T-cell (primary cell): ENCODE data around the gene HDAC9. TPM values are rescaled to one million over a fixed set of nuclear protein-coding genes. Genes with fewer than 3 reads are reported as not detected.
"Not testable (repeated sequence)": the region's sequence is repeated elsewhere in the genome, so short reads cannot be mapped to it uniquely, and the experiment has no call there.

Experiments used
- ATAC-seq, 4 experiments: fragments of 200-7000 bp in 3 of 4; fragments of 150-1000 bp in 1 of 4; cut with Tn5 transposase; replicated peaks in 1 of 4; 1 replicate in 3 of 4; 2 replicates in 1 of 4; pipeline ENCODE4 v1.10.0; 2021; ENCODE audit warnings: moderate library complexity in 3 of 4, mild to moderate bottlenecking in 2 of 4, moderate number of reproducible peaks in 1 of 4
- CTCF ChIA-PET, 2 donors: fragments of 300-600 bp; sonication (Branson Sonifier 250); formaldehyde crosslinking; loops; one replicate each; lab custom pipeline; 2022; ENCODE audit warnings: antibody characterized with exemption in 2 of 2; lab: Charles Lee
- POLR2A ChIA-PET, 2 donors: fragments of 300-600 bp; sonication (Branson Sonifier 250); formaldehyde crosslinking; loops; one replicate each; lab custom pipeline; 2022; ENCODE audit warnings: antibody characterized with exemption in 2 of 2; lab: Charles Lee
- DNase-seq, 35 experiments: peaks; one replicate each; pipeline versions ENCODE4 v3.0.0 to v3.0.0-alpha.2; 2013 to 2023
- H3K27ac ChIP-seq: one replicate; pipeline ENCODE4 v1.5.1; 2013; ENCODE audit warnings: low read length
- H3K27me3 ChIP-seq, 2 experiments: replicated peaks in 1 of 2; 1 replicate in 1 of 2; 2 replicates in 1 of 2; pipeline versions ENCODE4 v1.6.1 to v1.7.0; 2013; ENCODE audit warnings: low read length in 1 of 2, mixed read lengths in 1 of 2; ENCODE audit not compliant: control insufficient read depth in 2 of 2, insufficient read depth in 2 of 2; ENCODE audit errors: extremely low read depth in 1 of 2
- H3K36me3 ChIP-seq, 2 donors: 1 replicate in 1 of 2; 2 replicates in 1 of 2; pipeline versions ENCODE4 v1.6.1 to v1.7.0; 2013; ENCODE audit warnings: low read length in 1 of 2; ENCODE audit not compliant: control insufficient read depth in 2 of 2, insufficient read depth in 1 of 2; ENCODE audit errors: extremely low read depth in 1 of 2
- H3K4me1 ChIP-seq, 2 experiments: 1 replicate in 1 of 2; 2 replicates in 1 of 2; pipeline versions ENCODE4 v1.6.1 to v1.7.0; 2013; ENCODE audit warnings: low read length in 2 of 2, mixed read lengths in 1 of 2; ENCODE audit not compliant: insufficient read depth in 2 of 2, control insufficient read depth in 1 of 2; ENCODE audit errors: extremely low read depth in 1 of 2
- H3K4me3 ChIP-seq, 2 donors: 1 replicate in 1 of 2; 2 replicates in 1 of 2; pipeline versions ENCODE4 v1.5.1 to v1.7.0; 2013; ENCODE audit warnings: mild to moderate bottlenecking in 2 of 2, low read length in 1 of 2, moderate library complexity in 1 of 2; ENCODE audit not compliant: control insufficient read depth in 1 of 2; ENCODE audit errors: extremely low read depth in 1 of 2
- H3K9me3 ChIP-seq: 2 replicates; pipeline ENCODE4 v1.7.0; 2013
- H3K27ac Mint-ChIP-seq, 2 donors: one replicate each; pipeline ENCODE4 v1.8.0; 2020 to 2021; ENCODE audit warnings: mild to moderate bottlenecking in 2 of 2, mixed read lengths in 2 of 2
- H3K27me3 Mint-ChIP-seq, 2 donors: one replicate each; pipeline ENCODE4 v1.8.0; 2021 to 2022; ENCODE audit warnings: mixed read lengths in 2 of 2
- H3K36me3 Mint-ChIP-seq: one replicate; pipeline ENCODE4 v1.8.0; 2021; ENCODE audit warnings: mixed read lengths
- H3K4me1 Mint-ChIP-seq, 3 donors: one replicate each; pipeline ENCODE4 v1.8.0; 2020 to 2022; ENCODE audit warnings: mixed read lengths in 3 of 3, mild to moderate bottlenecking in 1 of 3
- H3K4me3 Mint-ChIP-seq, 3 donors: one replicate each; pipeline ENCODE4 v1.8.0; 2020 to 2022; ENCODE audit warnings: mild to moderate bottlenecking in 3 of 3, mixed read lengths in 3 of 3, moderate library complexity in 3 of 3
- H3K9me3 Mint-ChIP-seq, 3 donors: one replicate each; pipeline ENCODE4 v1.8.0; 2020 to 2022; ENCODE audit warnings: mixed read lengths in 3 of 3
- WGBS: methylation state at CpG from one replicate; pipeline ENCODE4 v1.1.5; 2013; ENCODE audit warnings: missing lambda C conversion rate; ENCODE audit not compliant: insufficient coverage; 5-methylcytosine and 5-hydroxymethylcytosine counted together
- total RNA-seq, 35 experiments: library from RNA in 6 of 35; stranded (reverse) in 6 of 35; fragments of 120-200 nt in 1 of 35; gene quantifications; one replicate each; pipeline versions ENCODE4 v1.2.1 to v1.2.4 and lab custom pipeline; 2013 to 2026

HDAC9 gene
- total RNA-seq, 5 donors from 2014 or later (not counting 1 experiment from before 2014, with no cell fraction given), result 2.8 to 6.7 (median 4.7) TPM

DNA sequence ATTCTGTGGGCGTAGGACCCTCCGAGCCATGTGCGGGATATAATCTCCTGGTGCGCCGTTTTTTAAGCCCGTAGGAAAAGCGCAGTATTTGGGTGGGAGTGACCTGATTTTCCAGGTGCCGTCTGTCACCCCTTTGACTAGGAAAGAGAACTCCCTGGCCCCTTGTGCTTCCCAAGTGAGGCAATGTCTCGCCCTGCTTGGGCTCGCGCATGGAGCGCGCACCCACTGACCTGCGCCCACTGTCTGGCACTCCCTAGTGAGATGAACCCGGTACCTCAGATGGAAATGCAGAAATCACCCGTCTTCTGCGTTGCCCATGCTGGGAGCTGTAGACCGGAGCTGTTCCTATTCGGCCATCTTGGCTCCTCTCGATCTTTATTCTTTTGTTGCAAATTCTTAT lies 495.2 kb downstream of the HDAC9 start:
- H3K4me3 Mint-ChIP-seq, ATAC-seq, H3K4me1 ChIP-seq, H3K9me3 ChIP-seq, POLR2A ChIA-PET, H3K4me1 Mint-ChIP-seq, H3K27ac Mint-ChIP-seq, H3K27me3 Mint-ChIP-seq, H3K36me3 ChIP-seq, DNase-seq, H3K36me3 Mint-ChIP-seq, H3K9me3 Mint-ChIP-seq, H3K27me3 ChIP-seq, H3K4me3 ChIP-seq, CTCF ChIA-PET, H3K27ac ChIP-seq: not testable (repeated sequence)
- 95% methylated on average over 15 of the region's 20 CpGs for WGBS

DNA sequence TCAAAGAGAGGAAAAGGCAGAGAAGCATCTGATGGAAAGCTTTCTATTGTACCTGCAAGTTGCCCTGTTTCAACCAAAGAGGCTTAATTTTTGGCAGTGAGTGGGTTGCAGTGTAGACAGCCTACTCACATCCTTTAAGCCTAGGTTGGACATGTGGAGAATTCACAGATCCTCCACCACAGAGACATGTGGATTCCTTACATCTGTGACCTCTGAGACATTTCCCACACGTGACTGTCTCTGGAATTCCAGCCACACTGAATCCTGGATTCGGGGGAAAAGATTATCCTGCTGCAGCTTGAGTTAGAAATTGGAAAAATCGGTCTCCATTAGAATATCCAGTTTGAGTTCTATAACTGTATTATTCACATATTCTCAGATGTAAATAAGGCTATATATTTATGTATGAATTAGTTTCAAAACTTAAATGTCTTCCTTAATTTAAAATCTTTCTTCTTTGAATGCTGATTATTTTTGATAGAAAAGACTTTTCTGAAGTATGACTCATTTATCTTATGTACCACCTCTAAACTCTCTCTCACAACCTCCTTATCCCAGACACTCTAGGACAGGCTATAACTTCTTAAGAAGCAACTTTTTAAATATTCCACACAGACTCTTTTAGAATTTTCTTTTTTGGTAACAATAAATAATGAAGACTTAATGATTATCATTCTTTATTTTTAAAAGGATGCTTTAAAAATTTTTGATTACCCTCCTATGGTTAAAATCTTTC lies 498.6 kb downstream of the HDAC9 start:
- H3K4me3 Mint-ChIP-seq, result no peak overlapping the region
- Histone ChIP-seq H3K27ac (no peak overlapping the region), H3K27me3 (no peaks in the 10 kb centered on the region), H3K9me3 (no peaks in the 10 kb centered on the region), H3K4me3 (no peak overlapping the region), H3K4me1 (no peaks in the 10 kb centered on the region), H3K36me3 (no peaks in the 10 kb centered on the region)
- no peak overlapping the region for H3K27ac Mint-ChIP-seq
- CTCF ChIA-PET, result no interaction called here
- ATAC-seq (no peak), DNase-seq (no peak)
- no CpG with 5 or more reads among the region's 3 CpGs for WGBS
- POLR2A ChIA-PET, result interaction anchor here in 1 of 2 donors (1.0 kb wide), 1 partner anchor 10 kb away, joined by 3 read pairs; no protein-coding TSS in a partner anchor
- H3K36me3 Mint-ChIP-seq, result no peaks in the 10 kb centered on the region
- no peaks in the 10 kb centered on the region for H3K4me1 Mint-ChIP-seq
- no peaks in the 10 kb centered on the region for H3K27me3 Mint-ChIP-seq
- H3K9me3 Mint-ChIP-seq, result peaks cover 0 to 6% (median 0%) of the 10 kb centered on the region in 3 donors

DNA sequence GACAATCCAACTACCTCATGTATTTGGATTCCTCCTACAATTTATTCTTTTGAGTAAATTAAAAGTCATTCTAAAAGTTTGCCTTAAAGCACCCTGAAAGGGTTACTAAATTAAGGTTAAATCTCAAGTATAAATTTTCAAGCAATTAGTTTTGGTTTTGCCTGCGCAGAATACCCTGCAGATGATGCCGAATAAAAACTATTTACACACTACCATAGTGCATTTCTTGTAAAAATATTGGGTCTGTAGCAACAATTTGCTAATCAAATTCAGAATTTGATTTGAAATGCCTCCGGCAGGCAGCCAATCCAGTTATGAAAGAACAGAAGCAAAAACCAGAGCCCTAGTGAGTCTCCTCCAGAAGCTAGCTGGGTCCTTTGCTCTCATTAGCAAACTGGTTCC lies 499.7 kb downstream of the HDAC9 start:
- no peaks in the 10 kb centered on the region for H3K27me3 Mint-ChIP-seq
- Histone ChIP-seq H3K27ac (no peak overlapping the region), H3K4me1 (no peaks in the 10 kb centered on the region), H3K36me3 (no peaks in the 10 kb centered on the region), H3K27me3 (no peaks in the 10 kb centered on the region), H3K4me3 (no peak overlapping the region), H3K9me3 (no peaks in the 10 kb centered on the region)
- ATAC-seq (no peak), DNase-seq (no peak)
- H3K36me3 Mint-ChIP-seq, result no peaks in the 10 kb centered on the region
- no peak overlapping the region for H3K27ac Mint-ChIP-seq
- ChIA-PET CTCF (no interaction called here), POLR2A (interaction anchor here in 1 of 2 donors (1.0 kb wide), 1 partner anchor 8 kb away, joined by 3 read pairs; no protein-coding TSS in a partner anchor)
- H3K4me1 Mint-ChIP-seq, result no peaks in the 10 kb centered on the region
- H3K4me3 Mint-ChIP-seq, result no peak overlapping the region
- 100% methylated on average over 1 of the region's 3 CpGs for WGBS
- peaks cover 0 to 6% (median 0%) of the 10 kb centered on the region in 3 donors for H3K9me3 Mint-ChIP-seq

DNA sequence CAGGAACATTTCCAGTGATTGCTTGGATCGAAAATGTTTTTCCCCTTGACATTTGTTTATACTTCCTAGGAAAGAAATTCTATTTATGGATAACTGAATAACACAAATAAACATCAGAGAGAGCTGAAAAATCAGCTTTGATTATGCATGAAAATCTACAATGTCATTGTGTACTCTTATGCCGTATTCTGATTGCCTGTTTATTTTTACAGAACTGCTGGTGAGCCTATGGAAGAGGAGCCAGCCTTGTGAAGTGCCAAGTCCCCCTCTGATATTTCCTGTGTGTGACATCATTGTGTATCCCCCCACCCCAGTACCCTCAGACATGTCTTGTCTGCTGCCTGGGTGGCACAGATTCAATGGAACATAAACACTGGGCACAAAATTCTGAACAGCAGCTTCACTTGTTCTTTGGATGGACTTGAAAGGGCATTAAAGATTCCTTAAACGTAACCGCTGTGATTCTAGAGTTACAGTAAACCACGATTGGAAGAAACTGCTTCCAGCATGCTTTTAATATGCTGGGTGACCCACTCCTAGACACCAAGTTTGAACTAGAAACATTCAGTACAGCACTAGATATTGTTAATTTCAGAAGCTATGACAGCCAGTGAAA lies 500.4 kb downstream of the HDAC9 start:
- no peaks in the 10 kb centered on the region for H3K36me3 Mint-ChIP-seq
- 79% methylated on average over 3 of the region's 5 CpGs for WGBS
- CTCF ChIA-PET, result no interaction called here

DNA sequence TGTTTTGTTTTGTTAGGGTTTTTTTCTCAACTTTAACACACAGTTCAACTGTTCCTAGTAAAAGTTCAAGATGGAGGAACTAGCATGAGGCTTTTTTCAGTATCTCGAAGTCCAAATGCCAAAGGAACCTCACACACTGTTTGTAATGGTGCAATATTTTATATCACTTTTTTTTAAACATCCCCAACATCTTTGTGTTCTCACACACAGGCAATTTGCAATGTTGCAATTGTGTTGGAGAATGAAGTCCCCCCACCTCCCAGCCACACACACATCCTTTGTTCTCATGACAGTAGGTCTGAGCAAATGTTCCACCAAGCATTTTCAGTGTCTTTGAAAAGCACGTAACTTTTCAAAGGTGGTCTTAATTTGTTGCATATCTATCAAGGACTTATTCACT lies 501.0 kb downstream of the HDAC9 start:
- no peak overlapping the region for H3K27ac ChIP-seq
- ATAC-seq (no peak), DNase-seq (no peak)
- Mint-ChIP-seq H3K9me3 (peaks cover 0 to 2% (median 0%) of the 10 kb centered on the region in 3 donors), H3K4me1 (no peaks in the 10 kb centered on the region), H3K27ac (no peak overlapping the region), H3K27me3 (no peaks in the 10 kb centered on the region), H3K36me3 (no peaks in the 10 kb centered on the region), H3K4me3 (no peak overlapping the region)
- ChIA-PET CTCF (no interaction called here), POLR2A (no interaction called here)
- no peaks in the 10 kb centered on the region for H3K9me3 ChIP-seq
- no peaks in the 10 kb centered on the region for H3K4me1 ChIP-seq
- H3K36me3 ChIP-seq, result no peaks in the 10 kb centered on the region
- no peaks in the 10 kb centered on the region for H3K27me3 ChIP-seq
- H3K4me3 ChIP-seq, result no peak overlapping the region
- WGBS, result 83% methylated on average over 1 of the region's 2 CpGs

More for the DNA sequence above, 500.4 kb downstream of the HDAC9 start:
- no peak for DNase-seq
- H3K9me3 ChIP-seq, result no peaks in the 10 kb centered on the region
- H3K4me3 Mint-ChIP-seq, result no peak overlapping the region
- ATAC-seq, result no peak
- H3K27ac Mint-ChIP-seq, result no peak overlapping the region
- no peaks in the 10 kb centered on the region for H3K4me1 Mint-ChIP-seq
- no peaks in the 10 kb centered on the region for H3K27me3 ChIP-seq
- no peak overlapping the region for H3K4me3 ChIP-seq
- H3K36me3 ChIP-seq, result no peaks in the 10 kb centered on the region
- H3K4me1 ChIP-seq, result no peaks in the 10 kb centered on the region
- POLR2A ChIA-PET, result no interaction called here
- peaks cover 0 to 4% (median 0%) of the 10 kb centered on the region in 3 donors for H3K9me3 Mint-ChIP-seq
- H3K27me3 Mint-ChIP-seq, result no peaks in the 10 kb centered on the region
- no peak overlapping the region for H3K27ac ChIP-seq

DNA sequence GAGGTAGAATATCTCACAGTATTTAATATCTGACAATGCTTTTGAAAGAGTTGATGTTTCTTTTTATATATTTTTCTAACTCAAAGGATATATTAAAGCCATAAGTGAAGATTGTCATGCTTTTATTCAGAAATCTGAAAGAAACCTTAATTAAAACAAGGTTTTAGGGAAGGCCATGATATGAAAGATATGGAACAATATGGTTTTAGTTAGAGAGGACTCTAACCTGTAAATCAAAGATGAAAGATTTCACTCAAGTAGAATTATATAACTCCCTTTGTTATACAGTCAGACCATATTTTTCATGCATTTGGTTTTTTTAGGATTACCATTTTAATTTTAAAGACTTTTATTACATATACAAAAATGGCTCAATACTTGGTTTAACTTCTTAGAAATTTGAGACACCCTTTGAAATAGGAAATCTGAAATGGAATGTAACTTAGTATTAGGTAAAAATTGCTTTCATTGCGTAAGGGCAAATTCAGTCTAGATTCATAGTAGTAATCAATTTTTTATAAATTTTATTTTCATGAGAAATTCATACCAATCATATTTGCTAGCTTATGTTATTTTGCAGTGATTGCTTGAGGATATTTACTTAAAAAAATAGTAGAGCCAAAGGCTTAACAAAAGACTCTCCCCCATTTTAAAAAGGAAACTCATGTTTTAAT lies 502.1 kb downstream of the HDAC9 start:
- ATAC-seq, result no peak
- no peaks in the 10 kb centered on the region for H3K9me3 ChIP-seq
- no peaks in the 10 kb centered on the region for H3K36me3 ChIP-seq
- H3K4me1 ChIP-seq, result no peaks in the 10 kb centered on the region
- Mint-ChIP-seq H3K36me3 (no peaks in the 10 kb centered on the region), H3K27me3 (no peaks in the 10 kb centered on the region), H3K4me1 (no peaks in the 10 kb centered on the region), H3K9me3 (no peaks in the 10 kb centered on the region), H3K4me3 (no peak overlapping the region), H3K27ac (no peak overlapping the region)
- ChIA-PET POLR2A (no interaction called here), CTCF (no interaction called here)
- H3K4me3 ChIP-seq, result no peak overlapping the region
- no CpG with 5 or more reads among the region's 1 CpG for WGBS
- no peaks in the 10 kb centered on the region for H3K27me3 ChIP-seq
- no peak for DNase-seq
- H3K27ac ChIP-seq, result no peak overlapping the region
